Measurements from ENCODE around the gene PSRC1. TPM values are rescaled to one million over a fixed set of nuclear protein-coding genes. Genes with fewer than 3 reads are reported as not detected.

The PSRC1 gene
- total and polyA plus RNA-seq, 5 donors from 2014 or later = 0.14 to 1.0 (median 0.57) TPM

DNA sequence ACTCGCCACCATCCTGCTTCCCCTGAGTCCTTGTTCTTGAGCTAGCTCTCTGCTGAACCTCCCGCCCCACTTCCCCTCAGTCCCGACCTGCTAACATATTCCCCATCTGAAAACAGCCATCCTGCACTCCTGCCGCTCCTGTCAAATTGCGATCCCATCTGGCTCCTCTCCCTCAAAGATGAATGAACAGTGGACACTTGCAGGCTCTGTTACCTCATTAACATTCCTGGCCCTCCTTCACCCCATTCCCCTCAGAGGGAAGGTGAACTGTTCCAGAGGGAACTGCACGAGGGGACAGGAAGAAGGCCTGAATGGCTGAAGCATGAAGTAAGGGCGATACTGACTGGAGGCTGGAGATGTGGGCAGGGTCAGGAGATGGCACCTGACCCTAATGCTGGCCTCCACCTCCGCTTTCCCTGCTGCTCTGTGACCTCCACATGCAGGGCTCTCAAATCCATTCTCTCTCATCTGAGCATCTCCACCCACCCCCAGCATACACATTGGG lies 41.1 kb downstream of the PSRC1 start:
- Mint-ChIP-seq H3K9me3 (no peaks in the 10 kb centered on the region), H3K4me1 (peaks cover 0 to 19% (median 7%) of the 10 kb centered on the region in 4 donors), H3K36me3 (no peaks in the 10 kb centered on the region), H3K27me3 (peaks cover 16% of the 10 kb centered on the region), H3K27ac (peak overlapping the region; percentile 68 to 89 (median 82)), H3K4me3 (no peak overlapping the region)
- Histone ChIP-seq H3K4me3 (ENCODE audit: low read depth, low read length) (no peak overlapping the region), H3K36me3 (ENCODE audit: control insufficient read depth, insufficient read depth, low read length) (peaks cover 25% of the 10 kb centered on the region), H3K9me3 (ENCODE audit: control insufficient read depth in 2 of 2, low read length in 2 of 2) (no peaks in the 10 kb centered on the region), H3K27ac (ENCODE audit: insufficient read depth, low read length, poor library complexity, severe bottlenecking) (no peak overlapping the region), H3K27me3 (ENCODE audit: control insufficient read depth, insufficient read depth, low read length) (peaks cover 7% of the 10 kb centered on the region), H3K4me1 (ENCODE audit: control insufficient read depth, insufficient read depth, low read length, poor library complexity, severe bottlenecking) (peaks cover 6% of the 10 kb centered on the region)
- DNase-seq (no peak), ATAC-seq (ENCODE audit: low read depth in 2 of 2) (no peak)

DNA sequence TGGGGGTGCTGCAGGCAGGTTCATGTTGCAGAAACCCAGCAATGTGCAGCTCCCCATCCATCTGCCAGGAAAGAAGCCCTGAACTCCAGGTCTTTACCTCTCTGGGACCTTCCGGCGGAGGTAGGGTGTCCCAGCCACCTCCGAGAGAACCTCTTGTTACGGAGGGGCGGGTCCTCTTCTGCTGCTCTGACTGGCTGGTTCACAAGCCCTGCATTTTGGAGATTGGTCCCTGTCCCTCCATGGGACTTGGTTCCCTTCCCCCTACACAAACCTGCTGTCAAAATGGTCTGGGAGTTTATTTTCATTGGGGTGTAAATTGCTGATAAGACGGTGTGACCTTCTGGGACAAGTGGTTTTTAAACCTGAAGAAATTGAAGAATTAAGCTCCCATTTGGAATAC lies 41.6 kb downstream of the PSRC1 start:
- Histone ChIP-seq H3K9me3 (ENCODE audit: control insufficient read depth in 2 of 2, low read length in 2 of 2) (no peaks in the 10 kb centered on the region), H3K4me3 (ENCODE audit: low read depth, low read length) (no peak overlapping the region), H3K36me3 (ENCODE audit: control insufficient read depth, insufficient read depth, low read length) (peaks cover 30% of the 10 kb centered on the region), H3K27ac (ENCODE audit: insufficient read depth, low read length, poor library complexity, severe bottlenecking) (no peak overlapping the region), H3K4me1 (ENCODE audit: control insufficient read depth, insufficient read depth, low read length, poor library complexity, severe bottlenecking) (peaks cover 6% of the 10 kb centered on the region), H3K27me3 (ENCODE audit: control insufficient read depth, insufficient read depth, low read length) (peaks cover 7% of the 10 kb centered on the region)
- H3K4me3 Mint-ChIP-seq = no peak overlapping the region
- H3K4me1 Mint-ChIP-seq = peaks cover 0 to 19% (median 7%) of the 10 kb centered on the region in 4 donors
- peaks cover 2% of the 10 kb centered on the region for H3K36me3 Mint-ChIP-seq
- no peaks in the 10 kb centered on the region for H3K9me3 Mint-ChIP-seq
- no peak for DNase-seq
- no peak for ATAC-seq (ENCODE audit: low read depth in 2 of 2)
- peak overlapping the region in 2 of 3 donors; percentile 68 to 89 for H3K27ac Mint-ChIP-seq
- H3K27me3 Mint-ChIP-seq = peaks cover 15% of the 10 kb centered on the region

- peak overlapping the region in 1 of 3 donors; percentile 67 for H3K27ac Mint-ChIP-seq
- no peak for ATAC-seq (ENCODE audit: low read depth in 2 of 2)
- Histone ChIP-seq H3K36me3 (ENCODE audit: control insufficient read depth, insufficient read depth, low read length) (peaks cover 39% of the 10 kb centered on the region), H3K27me3 (ENCODE audit: control insufficient read depth, insufficient read depth, low read length) (peaks cover 7% of the 10 kb centered on the region), H3K27ac (ENCODE audit: insufficient read depth, low read length, poor library complexity, severe bottlenecking) (no peak overlapping the region), H3K9me3 (ENCODE audit: control insufficient read depth in 2 of 2, low read length in 2 of 2) (no peaks in the 10 kb centered on the region), H3K4me1 (ENCODE audit: control insufficient read depth, insufficient read depth, low read length, poor library complexity, severe bottlenecking) (peaks cover 6% of the 10 kb centered on the region), H3K4me3 (ENCODE audit: low read depth, low read length) (no peak overlapping the region)
- H3K27me3 Mint-ChIP-seq = peaks cover 15% of the 10 kb centered on the region
- H3K4me3 Mint-ChIP-seq = no peak overlapping the region
- DNase-seq = peak in 1 of 3 donors; percentile 22
- H3K36me3 Mint-ChIP-seq = peaks cover 8% of the 10 kb centered on the region
- H3K9me3 Mint-ChIP-seq = no peaks in the 10 kb centered on the region
- peaks cover 0 to 19% (median 7%) of the 10 kb centered on the region in 4 donors for H3K4me1 Mint-ChIP-seq
These were observed 42.5 kb downstream of the PSRC1 start for GRCh38 chr1:109240158-109241152.

DNA sequence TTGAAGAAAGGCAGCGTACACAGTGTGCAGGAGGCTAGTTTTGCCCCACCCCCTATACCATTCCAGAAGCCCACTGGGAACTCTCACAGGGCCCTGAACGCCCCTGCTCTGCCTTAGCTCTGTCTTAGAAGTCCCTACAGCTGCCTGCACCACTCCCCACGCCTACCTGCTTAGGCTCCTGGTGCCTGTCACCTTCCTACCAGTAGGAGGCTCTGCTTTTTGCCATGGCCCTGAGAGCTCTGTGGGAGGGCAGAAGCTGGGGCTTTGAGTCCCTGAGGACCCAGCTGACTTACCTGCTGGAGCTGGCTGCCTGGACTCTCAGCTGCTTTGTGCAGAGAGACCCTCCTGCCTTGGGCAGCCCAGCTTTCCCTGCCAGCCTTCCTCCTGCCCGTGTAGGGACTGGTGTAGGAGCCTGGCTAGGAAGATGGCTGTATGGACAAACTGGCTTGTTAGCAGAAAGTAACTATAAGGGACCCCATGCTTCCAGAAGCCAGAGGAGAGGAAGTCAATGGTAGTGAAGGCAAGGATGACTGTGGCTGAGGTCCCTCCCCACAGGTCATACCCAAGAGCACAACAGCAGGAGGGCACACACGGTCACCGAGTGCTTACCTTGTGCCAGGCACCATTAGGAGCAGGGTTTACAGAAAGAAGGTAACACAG lies 43.4 kb downstream of the PSRC1 start:
- Mint-ChIP-seq H3K9me3 (no peaks in the 10 kb centered on the region), H3K27me3 (peaks cover 11% of the 10 kb centered on the region), H3K36me3 (peaks cover 17% of the 10 kb centered on the region), H3K4me1 (peaks cover 0 to 22% (median 8%) of the 10 kb centered on the region in 4 donors), H3K27ac (peak overlapping the region in 1 of 3 donors; percentile 51), H3K4me3 (no peak overlapping the region)
- peaks cover 47% of the 10 kb centered on the region for H3K36me3 ChIP-seq (ENCODE audit: control insufficient read depth, insufficient read depth, low read length)
- no peaks in the 10 kb centered on the region for H3K9me3 ChIP-seq (ENCODE audit: control insufficient read depth in 2 of 2, low read length in 2 of 2)
- no peak overlapping the region for H3K4me3 ChIP-seq (ENCODE audit: low read depth, low read length)
- peak; percentile 61 to 75 for ATAC-seq (ENCODE audit: low read depth in 2 of 2)
- DNase-seq = peak in 1 of 3 donors; percentile 53
- peaks cover 6% of the 10 kb centered on the region for H3K4me1 ChIP-seq (ENCODE audit: control insufficient read depth, insufficient read depth, low read length, poor library complexity, severe bottlenecking)
- H3K27ac ChIP-seq (ENCODE audit: insufficient read depth, low read length, poor library complexity, severe bottlenecking) = no peak overlapping the region
- peaks cover 5% of the 10 kb centered on the region for H3K27me3 ChIP-seq (ENCODE audit: control insufficient read depth, insufficient read depth, low read length)

DNA sequence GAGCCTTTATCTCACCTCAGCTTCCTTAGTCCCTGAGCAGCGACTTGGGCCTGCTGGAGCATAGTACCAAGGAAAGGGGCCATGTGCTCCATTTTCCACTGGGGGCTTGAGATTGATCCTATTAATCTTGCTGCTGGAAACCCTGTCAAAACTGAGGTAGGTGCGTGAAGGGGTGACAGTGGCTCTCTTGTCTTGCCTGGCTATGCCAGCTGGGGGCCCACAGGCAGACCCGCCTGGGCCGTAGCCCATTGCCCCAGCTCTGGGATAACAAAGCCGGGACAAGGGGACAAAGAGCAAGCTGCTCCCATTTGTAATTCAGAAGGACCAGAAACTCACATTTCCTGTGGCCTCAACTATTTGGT lies 43.9 kb downstream of the PSRC1 start:
- DNase-seq (no peak), ATAC-seq (ENCODE audit: low read depth in 2 of 2) (no peak)
- H3K27me3 Mint-ChIP-seq = peaks cover 7% of the 10 kb centered on the region
- H3K36me3 ChIP-seq (ENCODE audit: control insufficient read depth, insufficient read depth, low read length) = peaks cover 51% of the 10 kb centered on the region
- H3K4me3 ChIP-seq (ENCODE audit: low read depth, low read length) = no peak overlapping the region
- H3K27ac Mint-ChIP-seq = peak overlapping the region in 2 of 3 donors; percentile 2 to 82
- peaks cover 20% of the 10 kb centered on the region for H3K36me3 Mint-ChIP-seq
- no peak overlapping the region for H3K27ac ChIP-seq (ENCODE audit: insufficient read depth, low read length, poor library complexity, severe bottlenecking)
- H3K9me3 ChIP-seq (ENCODE audit: control insufficient read depth in 2 of 2, low read length in 2 of 2) = no peaks in the 10 kb centered on the region
- H3K4me1 Mint-ChIP-seq = peaks cover 0 to 22% (median 8%) of the 10 kb centered on the region in 4 donors
- peaks cover under 1% of the 10 kb centered on the region for H3K27me3 ChIP-seq (ENCODE audit: control insufficient read depth, insufficient read depth, low read length)
- no peaks in the 10 kb centered on the region for H3K9me3 Mint-ChIP-seq
- no peak overlapping the region for H3K4me3 Mint-ChIP-seq
- H3K4me1 ChIP-seq (ENCODE audit: control insufficient read depth, insufficient read depth, low read length, poor library complexity, severe bottlenecking) = peaks cover 6% of the 10 kb centered on the region

- Histone ChIP-seq H3K27me3 (ENCODE audit: control insufficient read depth, insufficient read depth, low read length) (no peaks in the 10 kb centered on the region), H3K36me3 (ENCODE audit: control insufficient read depth, insufficient read depth, low read length) (peaks cover 52% of the 10 kb centered on the region), H3K9me3 (ENCODE audit: control insufficient read depth in 2 of 2, low read length in 2 of 2) (no peaks in the 10 kb centered on the region), H3K4me1 (ENCODE audit: control insufficient read depth, insufficient read depth, low read length, poor library complexity, severe bottlenecking) (peaks cover 6% of the 10 kb centered on the region), H3K27ac (ENCODE audit: insufficient read depth, low read length, poor library complexity, severe bottlenecking) (no peak overlapping the region), H3K4me3 (ENCODE audit: low read depth, low read length) (no peak overlapping the region)
- peaks cover 4% of the 10 kb centered on the region for H3K27me3 Mint-ChIP-seq
- DNase-seq = no peak
- peaks cover 20% of the 10 kb centered on the region for H3K36me3 Mint-ChIP-seq
- peaks cover 0 to 22% (median 8%) of the 10 kb centered on the region in 4 donors for H3K4me1 Mint-ChIP-seq
- H3K9me3 Mint-ChIP-seq = no peaks in the 10 kb centered on the region
- no peak overlapping the region for H3K4me3 Mint-ChIP-seq
- no peak for ATAC-seq (ENCODE audit: low read depth in 2 of 2)
- H3K27ac Mint-ChIP-seq = peak overlapping the region in 1 of 3 donors; percentile 82
These were observed 44.6 kb downstream of the PSRC1 start for GRCh38 chr1:109238382-109238781.

GRCh38 chr1:109237512-109237911 lies 45.4 kb downstream of the PSRC1 start:
- H3K27ac ChIP-seq (ENCODE audit: insufficient read depth, low read length, poor library complexity, severe bottlenecking) = no peak overlapping the region
- H3K36me3 ChIP-seq (ENCODE audit: control insufficient read depth, insufficient read depth, low read length) = peaks cover 61% of the 10 kb centered on the region
- peaks cover 6% of the 10 kb centered on the region for H3K4me1 ChIP-seq (ENCODE audit: control insufficient read depth, insufficient read depth, low read length, poor library complexity, severe bottlenecking)
- no peak overlapping the region for H3K4me3 Mint-ChIP-seq
- H3K4me3 ChIP-seq (ENCODE audit: low read depth, low read length) = no peak overlapping the region
- no peaks in the 10 kb centered on the region for H3K27me3 ChIP-seq (ENCODE audit: control insufficient read depth, insufficient read depth, low read length)
- H3K9me3 ChIP-seq (ENCODE audit: control insufficient read depth in 2 of 2, low read length in 2 of 2) = no peaks in the 10 kb centered on the region
- ATAC-seq (ENCODE audit: low read depth in 2 of 2) (no peak), DNase-seq (no peak)
- H3K36me3 Mint-ChIP-seq = peaks cover 26% of the 10 kb centered on the region
- H3K9me3 Mint-ChIP-seq = no peaks in the 10 kb centered on the region
- H3K4me1 Mint-ChIP-seq = peaks cover 0 to 19% (median 8%) of the 10 kb centered on the region in 4 donors
- H3K27ac Mint-ChIP-seq = peak overlapping the region in 1 of 3 donors; percentile 80
- no peaks in the 10 kb centered on the region for H3K27me3 Mint-ChIP-seq
